ENCODE measurements around the gene SURF4.
"Not testable (repeated sequence)": the region's sequence is repeated elsewhere in the genome, so short reads cannot be mapped to it uniquely, and the experiment has no call there.

SURF4 gene

DNA sequence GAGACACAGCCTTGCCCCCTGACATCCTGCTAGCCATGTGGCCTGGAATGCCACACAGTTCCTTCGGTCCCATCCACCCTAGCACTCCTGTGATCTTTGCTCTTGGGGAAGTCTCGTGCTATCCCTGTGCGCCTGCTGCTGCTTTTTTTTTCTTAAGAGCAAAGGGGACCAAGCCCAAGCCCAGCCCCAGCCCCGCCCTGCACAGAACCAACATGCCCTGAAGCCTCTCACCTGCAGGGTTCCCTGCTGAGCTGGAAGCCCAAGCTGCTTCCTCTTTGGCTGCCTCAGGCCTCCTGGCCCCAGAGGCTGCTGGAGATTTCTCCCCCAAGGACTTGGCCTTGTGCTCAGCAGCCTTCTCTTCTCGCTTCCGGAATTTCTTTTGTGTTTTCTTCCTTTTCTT, 41.7 kb downstream of the SURF4 start:
- no peak for DNase-seq (ENCODE audit: low read depth in 2 of 2)

DNA sequence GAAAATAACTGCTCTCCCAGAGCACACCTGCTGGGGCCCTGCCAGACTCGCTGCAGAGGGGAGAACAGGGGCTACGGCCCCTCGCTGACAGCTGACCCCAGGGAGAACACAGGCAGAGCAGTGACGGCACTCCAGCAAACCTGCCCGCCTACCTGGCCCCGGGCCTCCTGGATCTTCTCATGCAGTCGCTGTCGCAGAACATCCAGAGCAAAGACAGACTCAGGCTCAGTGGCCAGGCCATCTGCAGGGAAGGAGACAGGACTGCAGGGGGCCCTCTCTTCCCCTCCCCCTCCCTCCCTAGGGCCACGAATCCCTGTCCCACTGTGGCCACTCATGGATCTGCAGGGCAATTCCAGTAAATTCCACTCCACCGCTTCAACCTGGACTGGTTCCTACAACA, 42.3 kb downstream of the SURF4 start:
- DNase-seq (ENCODE audit: low read depth in 2 of 2): no peak

DNA sequence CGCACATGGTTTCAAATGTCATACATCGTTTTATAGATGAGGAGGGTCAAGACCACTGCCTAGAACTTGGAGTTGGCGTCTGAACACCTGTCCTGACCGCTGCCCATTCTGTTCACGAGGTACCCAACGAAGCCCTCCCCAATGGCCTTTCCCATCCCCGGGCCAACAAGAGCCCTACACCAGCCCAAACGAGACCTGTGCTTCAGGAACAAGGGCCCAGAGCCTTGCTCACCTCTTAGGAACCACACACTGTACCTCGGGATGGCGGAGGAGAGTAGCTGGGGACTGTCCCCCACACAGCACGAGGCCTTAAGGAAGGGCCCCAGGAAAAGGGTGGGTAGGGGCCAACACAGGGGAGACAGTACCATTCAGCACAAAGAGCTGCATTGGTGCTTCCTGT, 42.8 kb downstream of the SURF4 start:
- DNase-seq (ENCODE audit: low read depth in 2 of 2): no peak

DNA sequence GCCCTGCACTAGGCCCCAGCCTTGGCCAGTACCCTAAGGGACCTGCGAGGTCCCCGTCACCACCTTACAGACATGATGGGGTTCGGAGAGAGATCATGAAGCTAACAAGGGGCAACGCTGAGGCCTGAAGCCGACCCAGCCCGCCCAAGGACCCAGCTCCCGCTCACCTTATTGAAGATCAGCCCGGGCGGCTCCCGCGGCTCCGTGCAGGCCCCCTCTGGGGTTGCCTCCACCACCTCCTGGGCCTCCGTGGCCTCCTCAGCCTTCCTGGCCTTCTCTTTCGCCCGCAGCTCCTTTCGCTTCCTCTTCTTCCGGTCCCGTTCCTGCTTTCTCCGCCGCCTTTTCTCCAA, 43.5 kb downstream of the SURF4 start:
- no peak for DNase-seq (ENCODE audit: low read depth in 2 of 2)

DNA sequence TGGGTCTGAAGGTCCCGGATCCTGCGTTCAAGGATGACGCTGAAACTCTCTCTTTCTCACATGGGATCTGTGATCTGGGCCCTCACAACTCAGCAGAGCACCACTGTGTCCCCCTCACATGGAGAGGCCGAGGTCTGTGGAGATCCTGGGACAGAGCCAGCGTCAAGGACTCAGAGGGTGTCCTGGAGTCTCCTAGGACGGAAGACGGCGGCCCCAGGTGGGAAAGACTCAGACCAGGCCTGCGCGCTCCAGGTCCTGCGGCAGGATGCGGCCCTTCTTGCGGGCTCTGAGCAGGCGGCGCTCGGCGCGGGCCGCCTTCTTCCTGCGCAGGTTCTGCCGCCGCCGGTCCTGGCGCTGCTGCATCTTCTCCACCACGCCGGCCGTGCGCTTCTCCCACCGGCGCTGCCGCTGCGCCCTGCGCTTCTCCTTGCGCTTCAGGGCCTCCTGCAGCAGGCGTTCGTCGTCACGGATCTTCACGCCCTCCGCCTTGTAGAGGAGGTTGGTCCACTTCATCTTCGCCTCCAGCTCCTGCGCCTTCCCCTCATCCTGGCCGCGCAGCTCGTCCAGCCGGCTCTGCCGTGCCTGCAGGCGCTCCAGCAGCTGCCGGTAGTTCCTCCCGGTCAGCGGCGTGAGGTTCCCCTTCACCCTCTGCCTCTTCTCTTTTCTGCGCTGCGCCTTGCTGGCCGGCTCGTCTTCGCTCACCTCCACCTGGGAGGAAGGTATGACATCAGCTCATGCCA, 44.0 kb downstream of the SURF4 start:
- DNase-seq (ENCODE audit: low read depth in 2 of 2): no peak

DNA sequence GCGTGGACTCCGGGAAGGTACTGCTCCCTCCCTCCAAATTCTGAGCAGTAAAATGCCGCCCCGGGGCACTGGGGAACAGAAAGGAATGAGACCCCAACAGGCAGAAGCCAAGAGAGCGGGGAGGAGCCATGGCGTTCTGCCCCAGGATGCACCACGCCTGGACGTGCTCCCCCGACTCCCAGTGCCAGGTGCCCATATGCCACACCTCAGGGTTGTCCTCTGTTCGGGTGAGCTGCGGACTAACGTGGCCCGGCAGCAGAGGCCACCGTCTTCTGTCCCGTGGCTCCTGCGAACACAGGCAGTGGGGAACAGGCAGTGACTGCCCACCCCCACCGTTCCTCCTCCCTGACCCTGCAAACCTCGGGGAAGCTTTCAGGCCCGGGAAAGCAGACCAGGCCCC, 44.6 kb downstream of the SURF4 start:
- DNase-seq (ENCODE audit: low read depth in 2 of 2): no peak

DNA sequence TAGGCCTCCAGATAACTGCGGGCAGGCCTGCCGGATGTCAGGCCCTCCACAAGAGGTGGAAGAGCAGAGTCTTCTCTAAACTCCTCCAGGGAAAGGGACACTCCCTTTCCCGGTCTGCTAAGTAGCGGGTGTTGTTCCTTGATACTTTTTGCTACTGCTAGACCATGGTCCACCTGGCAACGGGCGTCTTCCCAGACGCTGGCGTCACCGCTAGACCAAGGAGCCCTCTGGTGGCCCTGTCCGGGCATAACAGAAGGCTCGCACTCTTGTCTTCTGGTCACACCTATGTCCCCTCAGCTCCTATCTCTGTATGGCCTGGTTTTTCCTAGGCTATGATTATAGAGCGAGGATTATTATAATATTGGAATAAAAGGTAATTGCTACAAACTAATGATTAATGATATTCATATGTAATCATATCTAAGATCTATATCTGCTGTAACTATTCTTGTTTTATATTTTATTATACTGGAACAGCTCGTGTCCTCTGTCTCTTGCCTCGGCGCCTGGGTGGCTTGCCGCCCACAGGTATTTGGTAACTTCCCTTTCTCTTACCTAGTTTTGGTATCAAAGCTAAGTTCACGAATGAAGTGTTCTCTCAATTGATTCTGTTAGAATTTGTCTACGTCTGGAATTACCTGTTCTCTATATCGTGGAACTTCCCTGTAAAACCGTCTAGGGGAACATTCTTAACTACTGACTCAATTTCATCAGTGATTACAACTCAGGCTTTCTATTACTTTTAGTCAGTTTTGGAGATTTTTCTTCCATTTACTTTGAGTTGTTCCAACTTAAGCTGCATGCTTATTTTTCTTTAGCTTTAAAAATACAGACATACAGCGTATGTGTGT, 46.3 kb downstream of the SURF4 start:
- DNase-seq (ENCODE audit: low read depth in 2 of 2): not testable (repeated sequence)

DNA sequence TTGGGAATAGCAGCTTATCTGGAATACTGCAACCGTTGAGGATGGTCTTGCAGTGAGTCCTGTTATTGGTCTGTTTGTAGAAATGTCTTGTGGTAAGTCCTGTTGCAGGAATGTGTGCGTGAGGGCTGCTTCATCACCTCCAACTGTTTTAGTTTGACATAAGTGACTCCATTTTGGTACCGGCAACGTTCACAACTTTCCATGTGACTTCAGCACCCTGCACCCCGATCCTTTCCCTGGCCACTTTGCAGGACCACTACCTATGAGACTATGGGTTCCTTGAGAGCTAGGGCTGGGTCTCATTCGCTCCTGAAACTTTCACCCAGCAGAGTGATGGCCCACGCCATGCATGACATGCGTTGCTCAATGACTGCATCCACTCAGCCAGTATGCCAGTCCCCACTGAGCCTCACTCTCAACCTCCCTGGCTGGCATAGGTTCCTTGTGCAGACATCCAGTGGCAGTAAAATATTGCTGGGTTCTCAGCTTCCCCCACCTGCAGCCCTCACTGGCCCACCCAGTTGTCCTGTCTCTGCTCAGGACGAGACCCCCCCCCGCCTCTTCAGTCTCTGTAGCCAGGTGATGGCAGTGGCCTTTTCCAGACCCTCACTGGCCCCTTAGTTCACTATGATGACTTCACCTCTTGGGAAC, 47.9 kb downstream of the SURF4 start:
- DNase-seq (ENCODE audit: low read depth in 2 of 2): no peak

DNA sequence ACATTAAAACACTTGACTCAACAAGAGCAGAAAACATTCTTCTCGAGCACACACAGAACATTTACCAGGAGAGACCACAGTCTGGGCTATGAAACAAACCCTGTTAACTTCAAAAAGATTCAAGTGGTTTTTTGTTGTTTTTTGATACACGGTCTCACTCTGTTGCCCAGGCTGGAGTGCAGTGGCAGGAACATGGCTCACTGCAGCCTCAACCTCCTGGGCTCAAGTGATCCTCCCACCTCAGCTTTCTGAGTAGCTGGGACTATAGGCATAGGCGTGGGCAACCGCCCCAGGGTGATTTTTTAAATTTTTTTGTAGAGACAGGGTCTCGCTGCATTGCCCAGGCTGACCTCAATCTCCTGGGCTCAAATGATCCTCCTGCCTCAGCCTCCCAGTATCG, 48.8 kb downstream of the SURF4 start:
- DNase-seq (ENCODE audit: low read depth in 2 of 2): not testable (repeated sequence)

DNA sequence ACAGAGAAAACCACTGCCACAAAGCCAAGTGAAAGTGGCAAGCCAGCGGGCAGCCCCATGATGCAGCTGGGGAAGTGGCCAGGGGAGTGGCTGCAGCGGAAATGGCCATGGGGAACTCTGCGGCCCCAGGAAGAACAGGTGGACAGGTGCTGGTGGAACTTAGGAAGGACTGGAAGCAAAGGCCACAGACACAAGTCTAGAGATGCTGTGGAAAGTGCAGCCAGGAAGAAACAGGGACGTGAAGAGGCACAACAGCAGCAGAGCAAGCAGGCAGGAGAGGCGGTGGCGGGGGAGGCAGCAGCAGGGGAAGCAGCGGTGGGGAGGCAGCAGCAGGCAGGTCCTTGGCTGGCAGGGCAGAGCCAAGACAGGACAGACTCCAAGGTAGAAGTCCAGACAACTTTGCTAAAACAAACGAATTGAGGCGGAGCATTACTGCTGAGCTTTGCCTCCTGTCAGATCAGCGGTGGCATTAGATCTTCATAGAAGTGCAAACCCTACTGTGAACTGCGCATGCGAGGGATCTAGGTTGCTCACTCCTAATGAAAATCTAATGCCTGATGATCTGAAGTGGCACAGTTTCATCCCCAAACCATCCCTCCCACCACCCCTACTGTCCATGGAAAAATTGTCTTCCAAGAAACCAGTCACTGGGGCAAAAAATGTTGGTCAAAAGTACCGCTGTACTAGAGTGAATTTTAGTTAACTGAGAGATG, 51.7 kb downstream of the SURF4 start:
- DNase-seq (ENCODE audit: low read depth in 2 of 2): no peak

DNA sequence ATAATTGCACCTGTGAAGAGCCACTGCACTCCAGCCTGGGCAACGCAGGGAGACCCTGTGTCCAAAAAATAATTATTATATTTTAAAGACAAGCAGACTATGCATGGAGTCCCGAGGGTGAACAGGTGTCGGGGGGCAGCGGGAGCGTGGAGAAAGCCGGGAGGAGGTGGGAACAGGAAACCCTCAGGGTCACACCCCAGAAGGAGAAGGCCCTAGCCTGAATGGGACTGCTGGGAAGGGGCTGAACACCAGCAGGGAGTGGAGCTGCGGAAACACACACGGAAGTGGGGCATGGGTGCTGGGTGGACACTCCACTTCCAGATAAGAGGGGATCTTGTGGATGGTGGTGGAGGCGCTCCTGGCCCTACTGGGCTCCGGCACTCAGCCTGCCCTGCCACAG, 52.6 kb downstream of the SURF4 start:
- no peak for DNase-seq (ENCODE audit: low read depth in 2 of 2)

DNA sequence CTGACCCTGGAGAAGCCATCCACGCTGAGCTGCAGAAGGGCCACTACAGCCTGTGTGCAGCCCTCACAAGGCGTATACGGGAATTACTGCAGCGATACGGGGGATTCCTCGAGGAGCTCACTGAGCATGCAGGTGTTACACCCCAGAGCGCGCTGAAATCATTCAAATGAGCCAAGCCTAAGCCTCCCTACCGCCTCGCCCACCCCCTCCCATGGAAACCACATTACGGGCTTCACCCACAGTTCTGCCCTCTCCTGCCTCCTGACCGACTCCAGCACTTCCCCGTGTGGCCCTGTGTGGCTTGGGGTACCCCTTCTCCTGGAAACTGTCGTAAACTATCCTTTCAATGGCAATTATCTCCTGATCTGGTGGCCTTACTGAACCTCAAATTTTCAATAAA, 53.2 kb downstream of the SURF4 start:
- DNase-seq (ENCODE audit: low read depth in 2 of 2): no peak

DNA sequence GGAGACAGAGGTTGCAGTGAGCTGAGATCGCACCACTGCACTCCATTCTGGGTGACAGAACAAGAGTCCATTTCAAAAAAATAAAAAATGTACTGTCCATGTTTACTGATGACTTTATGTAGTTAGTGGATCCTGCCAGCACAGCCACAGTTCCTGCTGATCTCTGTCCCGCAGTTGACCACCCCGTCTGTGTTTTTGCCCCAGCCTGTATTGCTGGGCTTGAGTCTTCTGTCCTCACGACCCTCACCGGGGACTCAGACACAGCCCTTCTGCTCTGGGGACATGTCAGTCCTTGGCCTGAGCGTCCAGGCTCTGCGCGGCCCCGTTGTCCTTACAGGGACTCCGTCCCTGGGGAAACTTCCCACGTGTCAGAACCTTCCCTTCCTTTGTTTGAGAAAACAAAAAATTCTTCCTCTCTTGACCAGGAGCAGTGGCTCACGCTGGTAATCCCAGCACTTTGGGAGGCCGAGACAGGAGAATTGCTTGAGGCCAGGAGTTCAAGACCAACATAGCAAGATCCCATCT, 54.4 kb downstream of the SURF4 start:
- DNase-seq (ENCODE audit: low read depth in 2 of 2): no peak

DNA sequence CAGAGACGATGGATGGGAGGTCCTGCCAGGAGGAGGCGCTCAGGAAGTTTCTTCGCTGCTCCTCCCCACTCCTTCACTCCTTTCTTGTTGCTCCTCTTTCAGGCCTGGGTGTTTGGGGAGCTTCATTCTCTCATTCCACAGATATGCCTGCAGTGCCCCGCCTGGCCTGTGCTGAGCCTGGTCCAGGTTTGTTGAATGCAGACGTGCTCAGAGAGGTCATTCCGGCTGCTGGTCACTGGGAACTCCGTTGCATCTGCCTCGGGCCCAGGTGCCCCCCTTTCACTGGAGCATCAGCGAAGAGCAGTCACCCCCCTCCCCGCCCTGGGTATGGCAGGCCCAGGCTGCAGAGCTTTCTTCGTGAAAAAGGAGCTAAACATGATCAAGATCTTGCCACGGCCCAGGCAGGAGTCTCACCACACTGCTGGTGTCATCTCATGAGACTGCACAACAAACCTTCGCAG, 55.4 kb downstream of the SURF4 start:
- DNase-seq (ENCODE audit: low read depth in 2 of 2): no peak

DNA sequence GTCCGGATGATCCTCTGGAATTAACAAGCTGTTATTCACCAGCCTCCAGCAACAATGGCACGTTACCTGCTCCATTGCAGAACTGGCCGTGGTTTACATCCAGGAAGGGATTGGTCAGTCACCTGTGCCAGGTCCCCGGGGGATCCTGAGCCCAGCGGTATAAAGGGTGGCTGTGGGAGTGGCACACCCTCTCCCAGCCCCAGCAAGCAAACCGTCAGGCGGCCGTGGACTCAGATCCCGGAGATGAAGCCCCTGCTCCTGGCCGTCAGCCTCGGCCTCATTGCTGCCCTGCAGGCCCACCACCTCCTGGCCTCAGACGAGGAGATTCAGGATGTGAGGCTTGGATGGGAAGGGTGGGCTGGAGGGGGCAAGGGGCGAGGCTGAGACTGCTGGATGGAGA, 58.3 kb downstream of the SURF4 start:
- DNase-seq (ENCODE audit: low read depth in 2 of 2): not testable (repeated sequence)

DNA sequence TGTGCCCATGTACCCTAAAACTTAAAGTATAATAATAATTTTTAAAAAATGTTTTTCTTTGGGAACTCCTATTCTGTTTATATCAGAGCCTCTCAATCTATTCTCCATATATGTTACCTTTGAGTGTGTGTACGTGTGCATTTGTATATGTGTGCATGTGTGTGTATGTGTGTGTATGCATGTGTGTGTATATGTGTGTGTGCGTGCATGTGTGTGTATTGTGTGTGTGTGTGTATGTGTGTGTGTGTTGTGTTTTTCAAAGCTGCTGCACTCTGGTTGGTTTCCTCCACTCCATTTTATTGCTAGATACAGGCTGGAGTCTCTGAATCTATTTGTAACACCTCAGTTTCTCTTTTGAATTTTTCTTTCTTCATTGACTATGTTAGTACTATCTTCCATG, 59.9 kb downstream of the SURF4 start:
- DNase-seq (ENCODE audit: low read depth in 2 of 2): no peak

All from stimulated activated CD4-positive, alpha-beta T cell treated with anti-CD3 and anti-CD28 coated beads, Interleukin-1b, Interleukin-23, amount 100 ng/mL, for 4 hours (primary cell).